BJ (cell line): ENCODE data around the gene CEACAM3. TPM values are rescaled to one million over a fixed set of nuclear protein-coding genes. Genes with fewer than 3 reads are reported as not detected.
"Not testable (repeated sequence)": the region's sequence is repeated elsewhere in the genome, so short reads cannot be mapped to it uniquely, and the experiment has no call there.

Experiments used
- CTCF ChIA-PET: fragments of 350-600 bp; formaldehyde crosslinking; extraction: SDS; loops from one replicate; lab custom pipeline; 2021; ENCODE audit warnings: antibody characterized with exemption, inconsistent platforms; lab: Yijun Ruan, JAX
- POLR2A ChIA-PET: fragments of 300-600 bp; sonication (Branson Sonifier 250); formaldehyde crosslinking; extraction: SDS; loops from one replicate; lab custom pipeline; 2021; ENCODE audit warnings: antibody characterized with exemption; lab: Charles Lee
- DNase-seq: peaks from one replicate; pipeline ENCODE4 v3.0.0-alpha.2; 2011; ENCODE audit warnings: low read depth
- H3K27me3 ChIP-seq: 2 replicates; pipeline ENCODE4 v1.6.0; 2011; ENCODE audit warnings: low read length; ENCODE audit not compliant: control insufficient read depth, insufficient read depth
- H3K36me3 ChIP-seq: 2 replicates; pipeline ENCODE4 v1.5.1; 2011; ENCODE audit warnings: low read length; ENCODE audit not compliant: control insufficient read depth, insufficient read depth
- H3K4me3 ChIP-seq: 2 replicates; pipeline ENCODE4 v1.5.1; 2011; ENCODE audit warnings: low read depth, mild to moderate bottlenecking, control low read depth, low read length
- CTCF ChIP-seq: IDR thresholded peaks from 2 replicates; pipeline ENCODE4 v1.5.1; 2011; ENCODE audit warnings: low read depth, mild to moderate bottlenecking, control low read depth, inconsistent platforms, low read length, moderate library complexity; ENCODE audit not compliant: insufficient read depth
- polyA plus RNA-seq: library from polyadenylated mRNA; depleted of rRNA; stranded (reverse); fragments of >200 nt; gene quantifications from 2 replicates; pipeline ENCODE4 v1.2.3, GENCODE V29; 2011

CEACAM3 gene
- polyA plus RNA-seq, 1 experiment: not detected

GRCh38 chr19:41784312-41784711 lies 12.1 kb upstream of the CEACAM3 start:
- no peak for TF ChIP-seq CTCF

GRCh38 chr19:41784743-41785142 lies 11.6 kb upstream of the CEACAM3 start:
- POLR2A ChIA-PET: no interaction called here
- DNase-seq: no peak
- CTCF ChIA-PET: interaction anchor here (0.6 to 10.3 kb wide), 7 partner anchors 8 to 51 kb away, joined by 3 to 89 read pairs (median 4); partner anchors contain the start of gene CEACAM3
- no peak for TF ChIP-seq CTCF
- no peak overlapping the region for H3K4me3 ChIP-seq
- H3K36me3 ChIP-seq: no peaks in the 10 kb centered on the region
- peaks cover 4% of the 10 kb centered on the region; the same call in 1 of the 2 replicates for H3K27me3 ChIP-seq

More at GRCh38 chr19:41784312-41784711, 12.1 kb upstream of the CEACAM3 start:
- Histone ChIP-seq H3K27me3 (peaks cover 4% of the 10 kb centered on the region; the same call in 1 of the 2 replicates), H3K36me3 (no peaks in the 10 kb centered on the region), H3K4me3 (no peak overlapping the region)
- POLR2A ChIA-PET: no interaction called here
- CTCF ChIA-PET: interaction anchor here (0.6 to 10.3 kb wide), 6 partner anchors 8 to 51 kb away, joined by 3 to 89 read pairs (median 5); partner anchors contain the start of gene CEACAM3
- no peak for DNase-seq

- no peak for DNase-seq
Observed at GRCh38 chr19:41785653-41786052, 10.7 kb upstream of the CEACAM3 start.

DNA sequence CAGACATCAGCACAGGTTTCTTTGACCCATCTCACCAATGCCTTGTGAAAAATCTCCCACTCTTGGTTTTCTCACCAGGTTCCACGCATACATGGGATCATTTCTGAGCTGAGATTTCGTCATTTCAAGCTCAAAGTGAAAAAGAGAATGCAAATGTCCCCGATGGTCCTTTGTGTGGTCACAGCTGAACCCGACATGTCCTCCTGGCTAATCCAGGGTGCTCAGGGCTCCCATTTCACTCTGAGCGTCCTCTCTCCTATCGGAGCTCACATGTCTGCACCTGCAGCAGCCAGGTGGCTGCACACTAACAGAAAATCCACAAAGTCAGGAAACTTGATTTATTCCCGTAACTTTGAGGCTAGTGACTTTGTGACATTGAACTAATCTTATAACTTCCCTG lies 9.3 kb upstream of the CEACAM3 start:
- no peaks in the 10 kb centered on the region for H3K36me3 ChIP-seq
- ChIA-PET CTCF (interaction anchor here (0.8 to 1.8 kb wide), 3 partner anchors 8 to 39 kb away, joined by 3 to 10 read pairs (median 6); no protein-coding TSS in a partner anchor), POLR2A (no interaction called here)
- no peak overlapping the region for H3K4me3 ChIP-seq
- DNase-seq: no peak
- TF ChIP-seq CTCF: no peak
- H3K27me3 ChIP-seq: peaks cover 5% of the 10 kb centered on the region; the same call in 1 of the 2 replicates

More at GRCh38 chr19:41785653-41786052, 10.7 kb upstream of the CEACAM3 start:
- peak; percentile 83 for TF ChIP-seq CTCF
- Histone ChIP-seq H3K36me3 (no peaks in the 10 kb centered on the region), H3K4me3 (no peak overlapping the region), H3K27me3 (peaks cover 4% of the 10 kb centered on the region; the same call in 1 of the 2 replicates)
- CTCF ChIA-PET: interaction anchor here (0.6 to 10.3 kb wide), 8 partner anchors 8 to 41 kb away, joined by 3 to 89 read pairs (median 5); partner anchors contain the start of gene CEACAM3
- POLR2A ChIA-PET: no interaction called here

DNA sequence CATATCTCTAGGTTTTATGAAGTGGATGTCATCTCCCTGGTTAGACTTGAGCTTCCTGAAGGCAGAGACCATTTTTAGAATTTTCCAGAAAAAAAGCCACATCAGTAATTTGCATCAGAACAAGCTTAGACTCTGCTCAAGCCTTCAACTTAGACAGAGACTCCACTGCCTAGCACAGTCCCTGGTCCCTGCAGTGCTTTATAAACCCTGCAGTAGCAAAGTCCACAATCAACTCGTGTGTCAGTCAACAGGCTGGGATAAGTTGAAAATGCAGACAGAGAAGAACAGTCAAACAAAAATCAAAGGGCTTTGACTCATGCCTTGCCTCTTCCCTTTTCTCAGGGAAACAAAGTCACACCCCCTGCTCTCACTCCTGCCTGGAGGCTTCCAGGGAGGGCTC lies 7.9 kb upstream of the CEACAM3 start:
- H3K36me3 ChIP-seq, H3K4me3 ChIP-seq, POLR2A ChIA-PET, DNase-seq, H3K27me3 ChIP-seq, CTCF ChIA-PET: not testable (repeated sequence)

- POLR2A ChIA-PET, H3K27me3 ChIP-seq: not testable (repeated sequence)
Observed at GRCh38 chr19:41789053-41789452, 7.3 kb upstream of the CEACAM3 start.

More at GRCh38 chr19:41789053-41789452, 7.3 kb upstream of the CEACAM3 start:
- H3K36me3 ChIP-seq, DNase-seq, H3K4me3 ChIP-seq: not testable (repeated sequence)
- CTCF ChIA-PET: interaction anchor here (1.2 kb wide), 1 partner anchor 147 kb away, joined by 3 read pairs; no protein-coding TSS in a partner anchor
